Activated naive CD8-positive, alpha-beta T cell treated with anti-CD3 and anti-CD28 coated beads for 36 hours (primary cell): ENCODE data around the gene VCL. TPM values are rescaled to one million over a fixed set of nuclear protein-coding genes. Genes with fewer than 3 reads are reported as not detected.
"Not testable (repeated sequence)": the region's sequence is repeated elsewhere in the genome, so short reads cannot be mapped to it uniquely, and the experiment has no call there.

ENCODE experiments used
- DNase-seq: peaks from one replicate; pipeline ENCODE4 v3.0.0; 2021
- H3K27ac Mint-ChIP-seq: one replicate; pipeline ENCODE4 v1.8.0; 2022; ENCODE audit warnings: mild to moderate bottlenecking, moderate library complexity, mixed read lengths
- H3K27me3 Mint-ChIP-seq: one replicate; pipeline ENCODE4 v1.8.0; 2022; ENCODE audit warnings: mild to moderate bottlenecking, mixed read lengths
- H3K36me3 Mint-ChIP-seq: one replicate; pipeline ENCODE4 v1.8.0; 2021; ENCODE audit warnings: mild to moderate bottlenecking, mixed read lengths
- H3K4me1 Mint-ChIP-seq: one replicate; pipeline ENCODE4 v1.8.0; 2021; ENCODE audit warnings: mixed read lengths
- H3K4me3 Mint-ChIP-seq: one replicate; pipeline ENCODE4 v1.8.0; 2022; ENCODE audit warnings: mild to moderate bottlenecking, moderate library complexity, mixed read lengths
- H3K9me3 Mint-ChIP-seq: one replicate; pipeline ENCODE4 v1.8.0; 2022; ENCODE audit warnings: mixed read lengths
- total RNA-seq, 2 experiments: library from RNA; stranded (reverse); gene quantifications; one replicate each; pipeline ENCODE4 v1.2.3, GENCODE V29; 2021

Gene VCL
- total RNA-seq, 2 experiments from 2014 or later = 9.6 to 10.0 TPM

- H3K4me1 Mint-ChIP-seq = peaks cover 36% of the 10 kb centered on the region
- H3K9me3 Mint-ChIP-seq = no peaks in the 10 kb centered on the region
- no peaks in the 10 kb centered on the region for H3K27me3 Mint-ChIP-seq
- H3K4me3 Mint-ChIP-seq = no peak overlapping the region
- peaks cover 2% of the 10 kb centered on the region for H3K36me3 Mint-ChIP-seq
- H3K27ac Mint-ChIP-seq = no peak overlapping the region
- DNase-seq = no peak
These were observed 14.6 kb downstream of the VCL start for GRCh38 chr10:74012480-74012879.

GRCh38 chr10:74013004-74013403 is 15.1 kb downstream of the VCL start:
- Mint-ChIP-seq H3K4me1 (peaks cover 36% of the 10 kb centered on the region), H3K27me3 (no peaks in the 10 kb centered on the region), H3K27ac (no peak overlapping the region), H3K36me3 (peaks cover 2% of the 10 kb centered on the region), H3K9me3 (no peaks in the 10 kb centered on the region), H3K4me3 (no peak overlapping the region)
- DNase-seq = no peak

DNA sequence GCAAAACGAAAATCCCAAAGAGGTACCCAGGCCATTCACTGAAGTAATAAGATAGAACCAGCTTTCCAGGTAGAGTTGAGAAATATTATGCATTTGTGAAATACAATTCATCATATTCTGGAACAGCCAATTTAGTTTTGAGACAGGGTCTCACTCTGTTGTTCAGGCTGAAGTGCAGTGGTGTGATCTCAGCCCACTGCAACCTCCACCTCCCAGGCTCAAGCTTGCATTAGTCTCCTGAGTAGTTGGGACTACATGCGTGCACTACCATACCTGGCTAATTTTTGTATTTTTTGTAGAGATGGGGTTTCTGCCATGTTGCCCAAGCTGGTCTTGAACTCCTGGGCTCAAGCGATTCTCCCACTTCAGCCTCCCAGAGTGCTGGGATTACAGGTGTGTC is 16.7 kb downstream of the VCL start:
- H3K36me3 Mint-ChIP-seq, H3K27ac Mint-ChIP-seq, H3K4me3 Mint-ChIP-seq, DNase-seq, H3K27me3 Mint-ChIP-seq, H3K9me3 Mint-ChIP-seq: not testable (repeated sequence)
- peaks cover 27% of the 10 kb centered on the region for H3K4me1 Mint-ChIP-seq

DNA sequence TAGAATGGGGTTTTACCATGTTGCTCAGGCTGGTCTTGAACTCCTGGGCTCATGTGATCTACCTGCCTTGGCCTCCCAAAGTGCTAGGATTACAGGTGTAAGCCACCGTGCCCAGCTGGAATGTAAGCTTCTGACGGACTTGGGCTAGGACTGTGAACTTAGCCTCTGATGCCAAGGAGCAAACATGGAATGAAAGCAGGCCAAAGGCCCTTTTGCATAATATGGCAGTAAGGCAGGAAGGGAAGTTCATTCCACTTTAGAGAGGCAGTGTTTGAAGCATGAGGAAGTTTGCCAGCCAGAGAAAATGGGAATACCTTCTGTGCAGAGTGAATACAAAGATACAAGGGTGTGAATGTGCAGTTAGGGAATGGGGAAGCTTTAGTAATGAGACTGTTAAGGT is 20.3 kb downstream of the VCL start:
- Mint-ChIP-seq H3K4me1 (peaks cover 1% of the 10 kb centered on the region), H3K9me3 (no peaks in the 10 kb centered on the region), H3K4me3 (no peak overlapping the region), H3K36me3 (peaks cover 2% of the 10 kb centered on the region), H3K27me3 (no peaks in the 10 kb centered on the region), H3K27ac (no peak overlapping the region)
- DNase-seq = no peak

DNA sequence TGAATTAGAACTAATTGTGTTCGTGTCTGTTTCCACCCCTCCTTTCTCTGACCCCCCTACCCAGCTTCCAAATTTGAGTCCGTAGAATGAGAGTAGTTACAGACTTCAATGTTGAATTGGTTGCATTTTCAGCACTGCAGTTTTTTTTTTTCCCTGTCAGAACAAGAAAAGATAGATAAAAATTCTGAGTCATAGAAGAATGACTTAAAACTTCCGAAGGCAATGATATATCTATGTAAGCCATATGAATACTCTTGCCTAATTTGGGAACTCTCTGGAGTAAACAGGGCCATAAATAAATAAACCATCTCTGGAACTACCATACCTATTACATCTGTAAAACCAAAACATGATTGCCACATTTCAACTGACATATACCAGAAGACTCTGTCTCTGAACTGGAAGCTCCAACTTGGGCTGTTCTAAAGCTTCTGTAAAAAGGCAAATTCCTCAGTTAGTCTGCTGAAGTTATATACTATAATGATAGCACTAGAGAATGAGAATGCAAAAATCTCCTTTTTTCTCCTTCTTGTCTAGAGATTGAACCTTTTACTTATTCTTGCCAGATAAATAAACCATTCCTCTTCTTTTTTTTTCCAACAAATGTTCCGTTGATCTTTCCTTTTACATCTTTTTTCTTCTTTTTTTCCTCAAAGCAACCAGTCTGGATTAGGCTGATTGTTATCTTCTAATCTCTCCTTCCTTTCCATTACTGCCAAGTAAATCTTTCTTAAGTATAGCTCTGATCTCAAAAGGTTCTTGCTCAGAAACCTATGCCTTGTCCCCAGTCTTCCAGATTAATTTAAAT is 23.5 kb downstream of the VCL start:
- H3K4me3 Mint-ChIP-seq = no peak overlapping the region
- no peaks in the 10 kb centered on the region for H3K4me1 Mint-ChIP-seq
- no peak for DNase-seq
- no peaks in the 10 kb centered on the region for H3K27me3 Mint-ChIP-seq
- no peaks in the 10 kb centered on the region for H3K36me3 Mint-ChIP-seq
- H3K9me3 Mint-ChIP-seq = no peaks in the 10 kb centered on the region
- no peak overlapping the region for H3K27ac Mint-ChIP-seq

- Mint-ChIP-seq H3K4me1 (peaks cover 3% of the 10 kb centered on the region), H3K36me3 (no peaks in the 10 kb centered on the region), H3K27ac (no peak overlapping the region), H3K9me3 (no peaks in the 10 kb centered on the region), H3K4me3 (no peak overlapping the region), H3K27me3 (no peaks in the 10 kb centered on the region)
- no peak for DNase-seq
These were observed 25.2 kb downstream of the VCL start for GRCh38 chr10:74022926-74023629.

DNA sequence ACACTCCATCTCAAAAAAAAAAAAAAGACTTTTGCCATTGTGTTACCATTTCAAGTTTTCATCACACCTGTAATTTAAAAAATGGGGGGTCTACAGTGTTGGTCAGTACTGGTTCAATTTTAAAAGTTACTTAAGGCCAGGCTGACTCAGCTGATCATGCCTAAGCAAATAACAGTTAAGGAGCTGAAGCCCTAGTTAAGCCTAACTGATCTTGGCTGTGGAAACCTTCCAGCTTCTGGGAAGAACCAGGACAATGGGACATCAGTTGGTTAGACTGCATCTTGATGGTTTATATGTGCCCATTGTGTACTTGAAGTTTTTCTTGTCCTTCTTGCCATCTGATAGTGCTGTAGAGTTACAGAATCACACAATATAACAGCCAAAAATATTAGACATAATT is 26.7 kb downstream of the VCL start:
- no peaks in the 10 kb centered on the region for H3K36me3 Mint-ChIP-seq
- no peak for DNase-seq
- H3K4me1 Mint-ChIP-seq = peaks cover 3% of the 10 kb centered on the region
- no peak overlapping the region for H3K4me3 Mint-ChIP-seq
- H3K27me3 Mint-ChIP-seq = no peaks in the 10 kb centered on the region
- H3K27ac Mint-ChIP-seq = no peak overlapping the region
- H3K9me3 Mint-ChIP-seq = no peaks in the 10 kb centered on the region

DNA sequence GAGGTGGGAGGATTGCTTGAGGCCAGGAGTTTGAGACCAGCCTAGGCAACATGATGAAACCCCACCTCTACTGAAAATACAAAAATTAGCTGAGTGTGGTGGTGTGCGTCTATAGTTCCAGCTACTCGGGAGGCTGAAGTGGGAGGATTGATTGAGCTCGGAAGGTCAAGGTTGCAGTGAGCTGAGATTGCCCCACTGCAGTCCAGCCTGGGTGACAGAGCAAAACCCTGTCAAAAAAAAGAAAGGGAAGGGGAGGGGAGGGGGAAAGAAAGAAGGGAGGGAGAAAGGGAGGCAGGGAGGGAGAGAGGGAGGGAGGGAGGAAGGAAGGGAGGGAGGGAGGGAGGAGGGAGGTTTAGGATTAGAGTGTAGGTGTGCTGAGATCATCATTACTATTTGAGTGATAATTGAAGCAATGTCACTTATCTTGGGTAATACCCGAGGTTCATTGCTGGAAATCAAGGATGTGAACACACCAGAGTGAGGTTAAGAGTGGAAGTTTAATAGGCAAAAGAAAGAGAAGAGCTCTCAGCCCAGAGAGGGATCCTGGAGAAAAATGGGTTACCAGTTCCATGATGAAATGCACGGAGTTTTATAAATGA is 27.6 kb downstream of the VCL start:
- H3K27ac Mint-ChIP-seq = no peak overlapping the region
- no peak for DNase-seq
- no peaks in the 10 kb centered on the region for H3K9me3 Mint-ChIP-seq
- no peaks in the 10 kb centered on the region for H3K36me3 Mint-ChIP-seq
- no peaks in the 10 kb centered on the region for H3K27me3 Mint-ChIP-seq
- no peak overlapping the region for H3K4me3 Mint-ChIP-seq
- peaks cover 3% of the 10 kb centered on the region for H3K4me1 Mint-ChIP-seq

DNA sequence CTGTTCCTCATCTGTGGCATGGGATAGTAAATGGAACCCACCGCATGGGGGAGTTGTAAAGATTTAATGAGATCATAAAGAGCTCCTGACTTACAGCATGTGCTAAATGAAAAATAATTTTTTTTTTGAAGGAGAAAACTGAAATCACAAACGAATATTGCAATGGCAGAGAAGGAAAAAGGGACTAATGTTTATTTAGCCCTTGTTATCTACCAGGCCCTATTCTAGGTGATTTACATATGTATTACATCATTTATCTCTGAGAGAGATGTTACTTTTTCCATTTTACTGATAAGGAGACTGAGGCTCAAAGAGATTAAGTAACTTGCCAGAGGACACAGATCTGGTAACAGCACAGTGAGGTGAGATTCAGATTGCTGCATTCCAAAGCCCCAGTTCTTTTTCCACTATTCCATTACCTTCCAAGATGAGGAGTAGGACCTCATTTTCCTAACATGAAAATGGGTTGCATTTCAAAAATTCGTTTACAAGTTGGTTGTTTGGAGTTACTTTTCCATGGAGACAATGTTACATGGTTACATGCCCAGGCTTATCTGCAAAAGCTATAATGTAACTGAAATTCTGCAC is 28.6 kb downstream of the VCL start:
- no peaks in the 10 kb centered on the region for H3K36me3 Mint-ChIP-seq
- peaks cover 5% of the 10 kb centered on the region for H3K4me1 Mint-ChIP-seq
- H3K27ac Mint-ChIP-seq = no peak overlapping the region
- no peaks in the 10 kb centered on the region for H3K27me3 Mint-ChIP-seq
- no peak for DNase-seq
- no peak overlapping the region for H3K4me3 Mint-ChIP-seq
- no peaks in the 10 kb centered on the region for H3K9me3 Mint-ChIP-seq

DNA sequence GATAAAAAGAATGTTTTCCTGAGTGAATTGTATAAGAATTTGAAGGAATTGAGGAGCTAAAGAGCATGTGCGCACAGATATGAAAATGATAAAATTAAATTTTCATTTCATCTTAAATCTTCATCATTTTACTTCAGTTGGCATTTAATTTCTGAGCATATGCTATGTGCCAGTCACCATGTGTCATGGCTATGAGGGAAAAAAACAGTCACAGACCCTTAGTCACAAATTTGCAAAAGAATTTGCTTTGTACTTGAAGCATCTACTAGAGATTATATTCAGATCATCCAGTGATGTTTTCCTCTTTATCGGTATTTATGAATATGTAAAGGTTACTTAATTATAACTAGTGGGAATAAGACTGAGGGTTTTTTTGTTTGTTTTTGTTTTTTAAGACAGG is 29.8 kb downstream of the VCL start:
- no peaks in the 10 kb centered on the region for H3K9me3 Mint-ChIP-seq
- no peak for DNase-seq

GRCh38 chr10:74029943-74030342 is 32.0 kb downstream of the VCL start:
- Mint-ChIP-seq H3K4me3 (no peak overlapping the region), H3K36me3 (no peaks in the 10 kb centered on the region), H3K27ac (no peak overlapping the region), H3K9me3 (no peaks in the 10 kb centered on the region), H3K4me1 (peaks cover 10% of the 10 kb centered on the region), H3K27me3 (no peaks in the 10 kb centered on the region)
- DNase-seq = no peak

More for the DNA sequence above, 29.8 kb downstream of the VCL start:
- H3K4me3 Mint-ChIP-seq = no peak overlapping the region
- no peak overlapping the region for H3K27ac Mint-ChIP-seq
- no peaks in the 10 kb centered on the region for H3K27me3 Mint-ChIP-seq
- H3K36me3 Mint-ChIP-seq = no peaks in the 10 kb centered on the region
- H3K4me1 Mint-ChIP-seq = peaks cover 5% of the 10 kb centered on the region

- not testable (repeated sequence) for H3K4me1 Mint-ChIP-seq, H3K27me3 Mint-ChIP-seq, H3K4me3 Mint-ChIP-seq, H3K27ac Mint-ChIP-seq, H3K36me3 Mint-ChIP-seq, DNase-seq, H3K9me3 Mint-ChIP-seq
These were observed 34.3 kb downstream of the VCL start for GRCh38 chr10:74032208-74032607.

DNA sequence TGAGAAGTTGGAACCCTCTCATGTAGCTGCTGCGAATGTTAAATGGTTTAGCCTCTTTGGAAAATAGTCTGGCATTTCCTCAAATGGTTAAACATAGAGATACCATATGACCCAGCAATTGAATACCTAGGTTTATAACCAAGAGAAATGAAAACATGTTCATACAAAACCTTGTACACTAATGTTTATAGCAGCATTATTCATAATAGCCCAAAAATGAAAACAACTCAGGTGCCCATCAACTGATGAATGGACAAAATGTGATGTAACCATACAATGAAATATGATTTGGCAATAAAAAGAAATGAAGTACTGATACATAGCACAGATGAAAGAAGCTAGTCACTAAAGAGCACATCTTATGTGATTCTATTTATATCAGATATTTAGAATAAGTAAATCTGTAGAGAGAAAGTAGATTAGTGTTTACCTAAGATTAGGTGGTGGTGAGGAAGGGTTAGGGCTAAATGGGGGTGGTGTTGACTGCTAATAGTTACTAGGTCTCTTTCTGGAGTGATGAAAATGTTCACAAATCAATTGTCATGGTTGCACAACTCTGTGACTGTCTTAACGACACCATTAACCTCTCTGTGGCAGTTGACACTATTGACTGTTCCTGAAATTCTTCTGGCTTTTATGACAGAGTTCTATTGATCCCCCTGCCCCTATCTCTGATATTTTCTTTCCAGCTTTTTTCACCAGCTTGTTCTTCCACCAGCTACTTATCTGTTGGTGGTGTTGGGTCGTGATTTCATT is 35.2 kb downstream of the VCL start:
- Mint-ChIP-seq H3K4me1 (peaks cover 10% of the 10 kb centered on the region), H3K4me3 (no peak overlapping the region), H3K27ac (no peak overlapping the region), H3K27me3 (no peaks in the 10 kb centered on the region), H3K36me3 (no peaks in the 10 kb centered on the region), H3K9me3 (no peaks in the 10 kb centered on the region)
- no peak for DNase-seq

DNA sequence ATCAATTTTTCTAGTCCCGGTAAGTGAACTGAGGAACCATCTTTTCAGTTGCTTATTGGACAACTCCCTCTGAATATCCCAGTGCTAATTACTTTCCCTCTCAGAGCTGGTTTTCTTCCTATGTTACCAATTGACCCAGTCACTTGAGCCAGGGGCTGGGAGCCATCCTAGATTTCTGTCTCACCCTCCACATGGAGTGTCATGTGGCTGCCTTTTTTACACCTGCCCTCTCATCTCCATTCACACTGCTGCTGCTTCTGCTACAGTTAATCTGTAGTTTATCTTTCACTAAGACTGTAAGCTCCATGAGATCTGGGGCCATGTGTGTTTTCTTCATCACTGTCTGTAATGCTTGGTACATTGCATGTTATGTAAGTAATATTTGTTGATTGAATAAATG is 35.8 kb downstream of the VCL start:
- Mint-ChIP-seq H3K9me3 (no peaks in the 10 kb centered on the region), H3K27ac (no peak overlapping the region), H3K27me3 (no peaks in the 10 kb centered on the region), H3K4me1 (peaks cover 10% of the 10 kb centered on the region), H3K36me3 (no peaks in the 10 kb centered on the region), H3K4me3 (no peak overlapping the region)
- no peak for DNase-seq

GRCh38 chr10:74034301-74034700 is 36.4 kb downstream of the VCL start:
- peaks cover 10% of the 10 kb centered on the region for H3K4me1 Mint-ChIP-seq
- no peak overlapping the region for H3K27ac Mint-ChIP-seq
- no peaks in the 10 kb centered on the region for H3K36me3 Mint-ChIP-seq
- no peaks in the 10 kb centered on the region for H3K9me3 Mint-ChIP-seq
- H3K4me3 Mint-ChIP-seq = no peak overlapping the region
- H3K27me3 Mint-ChIP-seq = no peaks in the 10 kb centered on the region
- DNase-seq = no peak
